Hepatic stellate cell (primary cell): ENCODE data around the gene DLG2.
"Not testable (repeated sequence)": the region's sequence is repeated elsewhere in the genome, so short reads cannot be mapped to it uniquely, and the experiment has no call there.

Experiments
- DNase-seq: peaks from one replicate; pipeline ENCODE4 v3.0.0; 2011; ENCODE audit warnings: low spot score

Gene DLG2

DNA sequence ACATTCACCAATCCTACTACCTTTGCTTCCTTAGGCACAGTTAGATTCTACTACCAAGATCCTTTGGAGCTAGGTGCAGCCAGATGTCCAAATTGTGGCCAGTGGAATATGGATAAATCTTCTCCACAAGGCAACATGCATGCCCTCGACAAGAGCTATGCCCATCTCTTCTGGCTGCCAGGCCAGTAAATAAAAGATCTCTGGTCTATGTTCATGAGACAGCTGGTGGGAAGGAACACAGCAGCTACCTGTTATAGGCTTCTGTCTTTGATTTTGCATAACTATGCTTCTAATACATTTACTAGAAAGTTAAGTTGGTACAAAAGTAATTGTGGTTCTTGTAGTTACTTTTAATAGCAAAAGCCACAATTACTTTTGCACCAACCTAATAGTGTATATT, 182.7 kb downstream of the DLG2 start:
- DNase-seq = no peak

DNA sequence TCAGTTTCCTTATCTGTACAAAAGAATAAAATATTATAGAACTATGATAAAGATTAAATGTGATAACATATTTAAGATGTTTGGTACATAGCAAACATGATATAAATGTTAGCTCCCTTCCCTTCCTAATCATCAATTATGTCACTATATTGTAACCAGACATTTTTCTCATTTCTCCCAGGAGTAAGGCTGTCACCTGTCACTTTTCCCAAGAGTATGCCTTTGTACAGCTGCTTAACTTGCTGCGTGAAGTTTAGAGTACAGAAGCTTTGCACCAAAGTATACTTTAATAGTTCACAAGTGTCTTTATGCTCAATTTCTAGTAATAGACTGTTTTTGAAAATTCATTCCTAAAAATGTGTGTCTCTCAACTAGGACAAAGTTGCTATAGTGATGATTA, 186.9 kb downstream of the DLG2 start:
- DNase-seq = no peak

DNA sequence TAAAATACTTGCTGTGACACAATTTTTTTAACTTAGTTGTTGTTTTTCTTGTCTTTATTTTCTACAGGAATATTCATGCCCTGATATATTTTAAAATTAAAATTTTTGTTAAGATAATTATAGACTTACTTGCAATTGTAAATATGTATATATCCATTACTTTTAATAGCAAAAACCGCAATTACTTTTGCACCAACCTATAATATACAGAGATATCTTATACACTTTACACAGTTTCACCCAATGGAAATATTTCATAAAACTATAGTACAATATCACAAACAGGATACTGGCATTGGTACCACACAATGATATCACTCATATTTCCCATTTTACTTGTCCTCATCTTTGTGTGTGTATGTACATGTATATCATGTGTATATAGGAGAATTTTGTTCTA, 188.8 kb downstream of the DLG2 start:
- no peak for DNase-seq

DNA sequence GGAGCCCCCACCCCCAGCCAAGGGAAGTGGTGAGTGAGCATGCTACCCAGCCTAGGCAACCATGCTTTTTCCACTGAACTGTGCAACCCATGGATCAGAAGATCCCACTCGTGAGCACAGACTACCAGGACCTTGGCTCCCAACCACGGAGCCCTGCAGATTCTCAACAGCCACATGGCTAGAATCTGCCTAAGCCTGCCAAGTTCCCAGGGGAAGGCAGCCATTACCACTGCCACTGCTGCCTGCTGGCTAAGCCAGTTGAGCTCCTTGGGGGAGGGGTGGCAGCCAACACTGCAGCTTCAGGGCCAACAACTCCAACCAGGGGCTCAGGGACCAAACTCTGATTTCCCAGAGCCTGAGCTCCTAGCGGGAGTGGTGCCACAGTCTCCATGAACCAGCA, 195.8 kb downstream of the DLG2 start:
- no peak for DNase-seq

DNA sequence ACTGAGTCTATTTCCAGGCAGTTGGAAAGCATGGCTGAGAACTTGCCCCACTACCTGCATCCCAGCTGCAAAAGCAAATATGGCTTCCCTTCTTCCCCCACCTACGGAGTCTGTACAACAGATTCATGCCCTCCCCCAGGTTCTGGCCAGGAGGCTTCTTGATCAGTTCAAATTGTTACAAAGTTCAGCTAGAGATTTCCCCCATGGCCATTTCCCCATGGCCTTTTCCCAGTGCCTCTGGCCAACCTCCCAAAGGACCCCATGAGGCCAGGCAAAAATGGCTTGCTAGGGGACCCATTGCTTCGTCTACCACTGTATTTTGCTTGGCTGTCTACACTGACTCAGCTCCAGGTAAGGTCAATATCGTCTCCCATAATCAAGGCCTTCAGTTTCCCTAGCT, 203.3 kb downstream of the DLG2 start:
- DNase-seq = no peak

DNA sequence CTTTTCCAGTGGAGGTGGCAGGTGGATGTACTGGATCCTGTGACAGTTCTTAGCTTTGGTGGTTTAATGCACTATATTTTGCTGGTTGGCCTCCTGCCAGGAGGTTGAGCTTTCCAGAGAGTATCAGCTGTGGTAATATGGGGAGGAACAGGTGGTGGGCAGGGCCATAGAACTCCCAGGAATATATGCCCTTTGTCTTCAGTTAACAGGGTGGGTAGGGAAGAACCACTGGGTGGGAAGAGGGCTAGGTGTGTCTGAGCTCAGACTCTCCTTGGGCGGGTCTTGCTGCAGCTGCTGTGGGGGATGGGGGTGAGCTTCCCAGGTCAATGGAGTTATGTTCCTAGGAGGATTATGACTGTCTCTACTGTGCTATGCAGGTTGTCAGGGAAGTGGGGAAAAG, 203.8 kb downstream of the DLG2 start:
- no peak for DNase-seq

DNA sequence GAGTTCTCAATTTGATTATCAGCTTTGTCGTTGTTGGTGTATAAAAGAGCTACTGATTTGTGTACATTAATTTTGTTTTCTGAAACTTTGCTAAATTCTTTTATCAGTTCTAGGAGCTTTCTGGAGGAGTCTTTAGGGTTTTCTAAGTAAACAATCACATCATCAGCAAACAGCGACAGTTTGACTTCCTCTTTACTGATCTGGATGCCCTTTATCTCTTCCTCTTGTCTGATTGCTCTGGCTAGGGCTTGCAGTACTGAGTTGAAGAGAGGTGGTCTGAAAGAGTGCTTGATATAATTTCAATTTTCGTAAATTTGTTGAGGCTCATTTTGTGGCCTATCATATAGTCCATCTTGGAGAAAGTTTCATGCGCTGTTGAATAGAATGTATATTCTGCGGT, 213.0 kb downstream of the DLG2 start:
- no peak for DNase-seq

DNA sequence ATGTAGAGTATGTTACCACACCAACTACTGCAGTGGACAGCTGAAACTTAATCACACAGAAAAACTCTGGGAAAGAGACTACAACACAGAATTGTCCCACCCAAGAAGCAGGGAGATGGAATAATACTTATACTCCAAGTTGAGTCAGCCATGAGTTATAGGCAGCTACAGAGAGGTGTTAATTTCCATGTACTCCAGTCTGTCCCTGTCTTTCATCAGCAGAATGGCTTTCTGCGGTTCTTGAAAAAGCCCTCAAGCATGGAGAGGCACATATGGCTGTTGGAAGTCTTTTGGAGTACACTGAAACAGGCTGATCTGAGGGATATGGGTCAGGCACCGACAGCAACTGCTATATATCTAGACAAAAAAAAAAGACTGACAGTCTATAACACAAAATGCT, 219.5 kb downstream of the DLG2 start:
- no peak for DNase-seq

DNA sequence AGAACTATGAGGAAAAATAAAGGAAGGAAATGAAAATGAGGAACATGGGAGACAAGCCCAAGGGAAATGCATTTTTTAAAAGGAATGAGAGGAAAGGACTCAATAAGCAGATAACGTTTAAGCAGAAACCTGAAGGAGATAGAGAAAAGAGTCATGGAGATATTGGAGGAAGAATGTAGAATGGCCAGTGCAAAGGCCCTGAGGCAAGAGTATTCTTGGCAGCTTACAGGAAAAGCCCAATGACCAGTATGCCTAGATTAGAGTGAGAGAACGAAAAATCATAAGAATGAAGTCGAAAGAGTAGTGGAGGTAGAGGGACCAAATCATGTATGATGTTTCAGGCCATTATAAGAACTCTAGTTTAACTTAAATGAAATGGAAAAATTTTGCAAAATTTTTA, 220.3 kb downstream of the DLG2 start:
- no peak for DNase-seq

DNA sequence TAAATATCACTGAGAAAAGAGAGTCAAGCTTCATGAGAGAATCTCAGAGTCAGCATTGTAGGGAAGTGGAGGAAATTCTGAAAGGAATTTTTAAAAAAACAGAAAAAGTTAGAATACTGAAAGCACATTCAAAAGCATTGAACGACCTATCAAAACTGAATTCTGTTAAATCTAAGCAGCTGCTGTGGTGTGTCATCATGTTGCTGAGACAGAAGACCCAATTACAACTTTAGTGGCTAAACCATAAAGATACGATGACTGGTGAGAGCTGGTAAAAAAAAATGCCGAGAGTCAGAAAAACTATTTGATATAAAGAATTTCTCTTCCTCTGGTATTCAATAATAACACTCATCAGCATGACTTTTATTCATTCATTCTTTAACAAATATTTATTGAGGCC, 220.8 kb downstream of the DLG2 start:
- no peak for DNase-seq

DNA sequence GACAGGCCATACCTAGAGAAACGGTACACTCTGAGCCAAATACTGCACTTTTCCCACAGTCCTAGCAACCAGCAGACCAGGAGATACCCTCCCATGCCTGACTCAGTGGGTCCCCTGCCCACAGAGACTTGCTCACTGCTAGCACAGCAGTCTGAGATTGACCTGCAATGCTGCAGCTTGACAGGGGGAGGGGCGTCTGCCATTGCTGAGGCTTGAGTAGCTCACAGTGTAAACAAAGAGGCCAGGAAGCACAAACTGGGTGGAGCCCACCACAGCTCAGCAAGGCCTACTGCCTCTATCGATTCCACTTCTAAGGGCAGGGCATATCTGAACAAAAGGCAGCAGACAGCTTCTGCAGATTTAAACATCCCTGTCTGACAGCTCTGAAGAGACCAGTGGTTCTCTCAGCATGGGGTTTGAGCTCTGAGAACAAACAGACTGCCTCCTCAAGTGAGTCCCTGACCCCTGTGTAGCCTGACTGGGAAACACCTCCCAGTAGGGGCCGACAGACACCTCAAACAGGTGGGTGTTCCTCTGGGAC, 231.6 kb downstream of the DLG2 start:
- DNase-seq = not testable (repeated sequence)

DNA sequence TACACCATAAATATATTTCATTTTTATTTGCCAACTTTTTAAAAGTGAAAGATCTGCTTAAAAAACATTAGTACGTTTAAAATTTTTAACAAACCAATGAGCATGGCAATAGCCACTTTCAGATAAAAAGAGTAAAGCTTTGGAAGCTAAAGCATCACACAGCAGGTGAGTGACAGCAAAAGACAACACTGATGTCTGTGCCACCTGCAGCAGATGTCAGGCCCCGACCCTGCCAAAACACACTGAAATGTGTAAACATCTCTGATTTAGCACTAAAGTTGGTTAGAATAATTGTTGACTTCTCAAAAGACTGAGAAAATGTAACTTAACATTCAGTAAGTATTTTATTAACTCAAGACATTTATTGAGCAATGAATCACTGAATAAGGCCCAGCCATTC, 232.9 kb downstream of the DLG2 start:
- no peak for DNase-seq

DNA sequence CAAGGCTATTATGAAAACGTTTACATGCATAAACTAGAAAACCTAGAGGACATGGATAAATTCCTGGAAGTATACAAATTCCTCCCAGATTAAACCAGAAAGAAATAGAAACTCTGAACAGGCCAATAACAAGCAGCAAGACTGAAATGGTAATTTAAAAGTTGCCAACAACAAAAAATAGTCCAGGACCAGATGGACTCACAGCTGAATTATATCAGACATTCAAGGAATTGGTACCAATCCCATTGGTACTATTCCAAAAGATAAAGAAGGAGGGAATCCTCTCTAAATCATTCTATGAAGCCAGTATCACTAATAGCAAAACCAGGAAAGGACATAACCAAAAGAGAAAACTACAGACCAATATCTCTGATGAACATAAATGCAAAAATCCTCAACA, 236.0 kb downstream of the DLG2 start:
- DNase-seq = no peak

DNA sequence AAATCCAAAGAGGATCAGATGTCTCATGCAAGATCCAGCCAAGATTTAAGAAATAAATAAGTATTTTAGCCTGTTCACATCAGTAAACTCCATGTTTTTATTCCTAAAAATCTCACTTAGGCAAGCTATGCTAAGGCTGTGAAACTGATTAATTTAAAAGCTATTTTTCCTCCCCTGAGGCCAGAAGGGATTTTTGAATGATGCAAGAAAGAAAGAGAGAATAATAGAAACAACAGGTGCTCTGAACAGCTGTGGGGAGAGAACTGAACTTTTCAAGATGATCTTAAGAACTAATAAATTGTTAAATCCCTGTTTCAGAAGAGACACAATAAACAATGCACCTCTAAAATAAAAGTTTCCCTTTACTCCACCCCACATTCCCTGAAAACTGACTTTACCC, 241.6 kb downstream of the DLG2 start:
- DNase-seq = no peak

DNA sequence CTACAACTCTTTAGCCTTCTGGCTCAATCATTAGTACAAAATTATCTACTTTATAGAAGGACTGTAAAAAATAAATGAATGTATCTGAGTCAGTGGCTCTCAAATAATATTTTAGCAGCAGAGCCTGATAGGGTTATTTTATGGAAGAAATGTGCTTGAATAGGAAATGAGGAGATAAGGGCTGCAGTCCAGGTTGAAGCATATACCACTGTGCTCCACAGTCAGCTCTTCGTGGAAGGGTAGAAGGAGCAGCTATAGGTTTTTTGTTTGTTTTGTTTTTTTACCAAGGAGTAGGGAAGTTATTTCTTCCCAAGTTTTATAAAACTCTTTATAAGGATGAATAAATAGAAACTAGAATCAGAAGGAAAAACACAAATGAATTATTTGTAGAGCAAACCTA, 242.0 kb downstream of the DLG2 start:
- no peak for DNase-seq

DNA sequence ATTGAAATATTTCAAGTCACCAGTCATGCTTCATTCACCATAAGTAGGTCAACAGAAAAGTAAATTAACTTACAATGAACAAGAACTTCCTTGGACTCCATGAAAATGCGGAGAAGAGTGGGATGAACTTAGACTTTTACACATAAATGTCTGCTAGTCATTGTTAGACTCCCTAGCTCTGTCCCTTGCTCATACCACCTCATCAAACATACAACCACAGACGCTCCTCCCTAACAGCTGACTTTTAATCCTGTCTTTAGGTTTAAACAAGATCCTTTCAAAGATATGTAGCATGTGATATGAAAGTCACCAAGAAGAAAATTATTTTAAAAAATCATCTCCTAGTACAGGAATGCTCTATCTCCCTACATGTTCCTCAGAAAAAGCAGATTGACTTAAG, 248.1 kb downstream of the DLG2 start:
- no peak for DNase-seq

DNA sequence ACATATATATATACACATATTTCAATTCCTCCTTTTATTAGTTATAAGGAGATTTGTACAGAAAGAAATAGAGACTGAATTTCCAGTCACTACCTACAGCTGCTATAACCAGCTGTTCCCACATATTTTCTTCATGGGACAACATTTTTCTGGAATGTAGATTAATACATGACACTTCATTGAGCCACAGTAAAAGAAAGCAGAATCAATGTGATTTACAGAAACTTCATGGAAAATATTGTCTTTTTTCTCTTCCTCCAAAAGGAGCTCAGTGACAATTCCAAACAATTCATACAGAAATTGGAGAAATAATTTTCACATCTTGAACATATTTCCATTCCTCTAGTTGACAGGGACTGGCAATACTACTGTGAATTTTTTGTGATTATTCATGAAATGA, 249.2 kb downstream of the DLG2 start:
- DNase-seq = no peak

DNA sequence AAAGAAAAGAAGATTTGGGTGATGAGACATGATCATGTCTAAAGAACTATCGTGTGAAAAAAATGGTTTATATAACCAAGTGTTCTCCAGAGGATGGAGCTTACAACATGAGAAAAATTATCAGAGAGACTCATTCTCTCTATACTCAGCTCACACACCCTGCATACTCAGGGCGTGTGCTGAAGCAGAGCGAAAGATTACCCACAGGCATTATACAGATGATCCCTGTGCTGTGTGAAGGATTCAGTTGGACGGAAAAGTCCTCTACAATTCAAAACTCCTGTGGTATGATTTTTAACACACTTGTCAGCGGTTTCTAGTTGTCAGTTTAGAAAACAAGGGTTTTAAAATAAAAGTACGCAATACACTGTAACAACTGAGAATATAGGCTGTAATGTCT, 267.3 kb downstream of the DLG2 start:
- DNase-seq = no peak

DNA sequence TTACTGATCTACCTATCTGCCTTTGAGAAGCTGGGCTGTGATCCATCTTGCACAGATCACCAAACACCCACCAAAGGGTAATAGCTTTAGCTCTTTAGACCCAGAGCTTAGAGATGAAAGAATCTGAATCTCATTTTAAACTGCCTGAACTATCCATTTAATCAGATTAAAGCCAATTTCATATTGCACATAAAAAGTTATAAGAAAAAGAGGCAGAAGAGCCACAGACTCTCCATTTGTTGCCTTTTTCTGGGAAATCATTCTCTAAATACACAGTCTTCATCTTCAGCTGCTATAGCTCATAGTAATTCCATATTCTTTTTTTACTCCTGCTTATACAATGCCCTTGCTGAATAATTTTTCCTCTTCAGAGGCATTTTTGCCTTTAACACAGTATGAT, 271.2 kb downstream of the DLG2 start:
- no peak for DNase-seq

DNA sequence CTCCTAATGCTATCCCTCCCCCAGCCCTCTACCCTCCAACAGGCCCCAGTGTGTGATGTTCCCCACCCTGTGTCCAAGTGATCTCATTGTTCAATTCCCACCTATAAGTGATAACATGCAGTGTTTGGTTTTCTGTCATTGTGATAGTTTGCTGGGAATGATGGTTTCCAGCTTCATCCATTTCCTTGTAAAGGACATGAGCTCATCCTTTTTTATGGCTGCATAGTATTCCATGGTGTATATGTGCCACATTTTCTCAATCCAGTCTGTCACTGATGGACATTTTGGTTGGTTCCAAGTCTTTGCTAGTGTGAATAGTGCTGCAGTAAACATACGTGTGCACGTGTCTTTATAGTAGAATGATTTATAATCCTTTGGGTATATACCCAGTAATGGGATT, 277.6 kb downstream of the DLG2 start:
- not testable (repeated sequence) for DNase-seq

DNA sequence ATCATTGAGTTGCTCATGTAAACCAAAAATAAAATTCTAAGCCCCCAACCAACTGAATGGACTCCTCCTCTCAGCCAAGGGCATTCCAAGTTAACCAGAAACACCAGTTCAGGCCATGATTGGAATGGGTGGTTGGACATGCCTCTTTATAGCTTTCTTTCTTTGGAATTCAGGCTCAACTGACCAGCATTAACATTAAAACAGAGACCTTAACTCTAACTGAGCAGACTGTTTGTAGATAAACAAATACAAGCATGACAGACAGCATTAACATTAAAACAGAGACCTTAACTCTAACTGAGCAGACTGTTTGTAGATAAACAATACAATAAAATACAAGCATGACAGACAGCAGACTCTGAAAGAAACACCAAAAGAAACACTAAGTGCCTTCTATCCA, 278.2 kb downstream of the DLG2 start:
- no peak for DNase-seq

DNA sequence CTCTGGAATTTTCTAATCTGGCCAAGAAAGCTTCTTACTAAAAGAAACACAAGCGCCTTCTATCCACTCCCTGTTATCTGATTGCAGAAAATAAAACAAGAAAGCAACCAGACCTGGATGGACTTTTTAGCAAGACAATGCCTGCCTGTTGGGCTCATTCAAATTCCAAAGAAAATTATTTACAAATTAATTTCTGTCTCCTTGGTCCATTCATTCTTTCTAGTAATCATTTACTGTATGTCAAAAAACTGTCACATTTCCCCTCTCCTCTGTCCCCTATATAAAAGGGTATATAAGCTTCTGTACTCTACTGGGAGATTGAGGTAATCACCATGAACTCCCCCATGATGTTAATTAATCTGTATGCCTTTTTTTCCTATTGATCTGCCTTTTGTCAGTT, 279.9 kb downstream of the DLG2 start:
- no peak for DNase-seq

DNA sequence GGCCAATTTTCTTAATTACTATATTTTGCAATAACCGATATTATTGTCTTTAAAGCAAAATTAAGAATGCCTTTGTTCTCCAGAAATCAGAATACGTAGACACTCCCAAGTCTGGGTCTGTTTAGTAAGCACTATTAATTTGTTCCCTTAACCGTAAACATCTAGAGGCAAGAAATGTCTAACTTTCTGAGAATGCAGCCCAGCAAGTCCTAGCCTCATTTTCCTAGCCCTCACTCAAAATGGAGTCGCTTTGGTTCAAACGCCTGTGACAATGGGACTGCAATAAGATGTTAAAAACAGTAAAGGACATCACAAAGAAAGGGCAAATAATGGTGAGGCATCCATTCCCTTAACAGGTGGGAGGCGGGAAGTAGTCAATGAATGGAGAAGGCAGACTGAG, 280.7 kb downstream of the DLG2 start:
- DNase-seq = no peak

DNA sequence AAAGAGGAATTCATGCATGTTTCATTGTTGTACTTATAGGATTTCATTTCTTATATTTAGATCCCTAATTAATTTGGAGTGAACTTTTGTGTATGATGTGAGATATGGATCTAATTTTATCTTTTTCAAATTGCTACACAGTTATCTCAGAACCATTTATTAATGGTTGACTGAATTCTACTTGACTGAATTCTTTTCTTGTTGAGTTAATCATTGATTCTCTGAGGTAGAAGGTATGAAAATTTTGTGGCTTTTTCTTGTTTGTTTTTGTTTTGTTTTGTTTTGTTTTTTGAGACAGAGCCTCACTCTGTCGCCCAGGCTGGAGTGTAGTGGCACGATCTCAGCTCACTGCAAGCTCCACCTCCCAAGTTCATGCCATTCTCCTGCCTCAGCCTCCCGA, 286.3 kb downstream of the DLG2 start:
- DNase-seq = not testable (repeated sequence)

DNA sequence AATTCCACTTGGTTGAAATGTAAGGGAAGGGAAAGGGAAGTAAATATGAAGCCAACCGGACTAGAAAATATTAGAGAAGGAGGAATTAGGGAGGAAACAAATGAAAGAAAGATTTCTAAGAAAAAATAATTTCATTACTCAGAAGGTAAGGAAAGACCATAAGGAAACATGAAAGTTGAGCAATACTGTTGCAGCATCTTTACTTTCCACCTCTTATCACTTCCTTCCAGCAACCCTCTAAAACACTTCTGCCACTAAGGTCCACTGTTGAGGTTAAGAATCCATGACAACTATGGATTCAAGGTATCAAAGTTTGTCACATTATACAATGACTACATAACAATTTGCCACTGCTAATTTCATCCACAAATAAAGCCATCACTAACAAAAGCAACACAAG, 308.6 kb downstream of the DLG2 start:
- DNase-seq = no peak
